ENCODE measurements around the gene GID8.

The GID8 gene

GRCh38 chr20:62938105-62938888 is at the start of gene GID8:
Gene GID8, plus strand, starts transcription at chr20:62938147. Its CDS starts 3,356 bp downstream, at chr20:62941503.
- in situ Hi-C loops (cut with MboI; ENCODE audit: low sequenced_read_pairs): no loop called here

GRCh38 chr20:62888406-62888805 is 49.5 kb upstream of the GID8 start:
- in situ Hi-C loops (cut with MboI; ENCODE audit: low sequenced_read_pairs): no loop called here

GRCh38 chr20:62888910-62889309 is 49.0 kb upstream of the GID8 start:
- in situ Hi-C loops (cut with MboI; ENCODE audit: low sequenced_read_pairs): no loop called here

GRCh38 chr20:62889411-62889810 is 48.5 kb upstream of the GID8 start:
- in situ Hi-C loops (cut with MboI; ENCODE audit: low sequenced_read_pairs): no loop called here

- in situ Hi-C loops (cut with MboI; ENCODE audit: low sequenced_read_pairs): no loop called here
Observed at GRCh38 chr20:62889871-62890270, 48.1 kb upstream of the GID8 start.

- in situ Hi-C loops (cut with MboI; ENCODE audit: low sequenced_read_pairs): no loop called here
Observed at GRCh38 chr20:62890444-62890843, 47.5 kb upstream of the GID8 start.

- in situ Hi-C loops (cut with MboI; ENCODE audit: low sequenced_read_pairs): no loop called here
Observed at GRCh38 chr20:62891111-62891510, 46.8 kb upstream of the GID8 start.

- in situ Hi-C loops (cut with MboI; ENCODE audit: low sequenced_read_pairs): no loop called here
Observed at GRCh38 chr20:62892348-62893304, 45.3 kb upstream of the GID8 start.

- in situ Hi-C loops (cut with MboI; ENCODE audit: low sequenced_read_pairs): no loop called here
Observed at GRCh38 chr20:62893700-62894099, 44.2 kb upstream of the GID8 start.

- in situ Hi-C loops (cut with MboI; ENCODE audit: low sequenced_read_pairs): no loop called here
Observed at GRCh38 chr20:62894261-62894660, 43.7 kb upstream of the GID8 start.

- in situ Hi-C loops (cut with MboI; ENCODE audit: low sequenced_read_pairs): no loop called here
Observed at GRCh38 chr20:62895539-62895938, 42.4 kb upstream of the GID8 start.

- in situ Hi-C loops (cut with MboI; ENCODE audit: low sequenced_read_pairs): no loop called here
Observed at GRCh38 chr20:62896526-62896925, 41.4 kb upstream of the GID8 start.

- in situ Hi-C loops (cut with MboI; ENCODE audit: low sequenced_read_pairs): no loop called here
Observed at GRCh38 chr20:62897666-62898065, 40.3 kb upstream of the GID8 start.

GRCh38 chr20:62898093-62898964 is 39.6 kb upstream of the GID8 start:
- in situ Hi-C loops (cut with MboI; ENCODE audit: low sequenced_read_pairs): no loop called here

- in situ Hi-C loops (cut with MboI; ENCODE audit: low sequenced_read_pairs): no loop called here
Observed at GRCh38 chr20:62898970-62899632, 38.8 kb upstream of the GID8 start.

GRCh38 chr20:62899633-62900051 is 38.3 kb upstream of the GID8 start:
- in situ Hi-C loops (cut with MboI; ENCODE audit: low sequenced_read_pairs): no loop called here

GRCh38 chr20:62900052-62900691 is 37.8 kb upstream of the GID8 start:
- in situ Hi-C loops (cut with MboI; ENCODE audit: low sequenced_read_pairs): no loop called here

GRCh38 chr20:62900692-62901584 is 37.0 kb upstream of the GID8 start:
- in situ Hi-C loops (cut with MboI; ENCODE audit: low sequenced_read_pairs): no loop called here

GRCh38 chr20:62901891-62902290 is 36.1 kb upstream of the GID8 start:
- in situ Hi-C loops (cut with MboI; ENCODE audit: low sequenced_read_pairs): no loop called here
